Measurements from ENCODE around the gene SOBP.

Gene SOBP

DNA sequence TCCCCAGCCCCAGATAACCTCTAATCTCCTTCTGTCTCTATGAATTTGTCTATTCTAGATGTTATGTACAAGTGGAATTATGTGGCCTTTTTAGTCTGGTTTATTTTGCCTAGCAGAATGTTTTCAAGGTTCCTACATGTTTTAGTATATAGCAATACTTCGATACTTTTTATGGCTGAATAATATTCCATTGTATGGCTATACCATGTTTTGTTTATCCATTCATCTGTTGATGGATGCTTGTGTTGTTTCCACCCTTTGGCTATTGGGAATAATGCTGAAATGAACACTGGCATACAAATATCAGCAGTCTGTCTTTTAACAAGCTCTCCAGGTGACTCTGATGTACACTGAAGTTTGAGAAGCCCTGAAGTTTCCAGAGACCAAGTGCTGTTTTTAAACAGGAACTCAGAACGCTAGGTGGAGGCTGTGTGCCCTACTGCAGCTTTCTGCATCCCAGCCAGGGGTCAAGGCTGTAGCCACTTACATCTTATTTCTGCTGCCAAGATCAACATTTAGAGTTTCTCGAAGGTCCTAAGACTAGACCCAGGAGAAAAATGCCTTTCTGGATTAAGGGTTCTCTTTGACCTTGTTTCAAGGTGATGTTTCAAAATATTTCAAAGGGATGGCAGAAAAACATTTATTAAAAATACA is 123.0 kb downstream of the SOBP start:
- no peak for DNase-seq (ENCODE audit: low read depth in 1 of 2, low spot score in 1 of 2)

DNA sequence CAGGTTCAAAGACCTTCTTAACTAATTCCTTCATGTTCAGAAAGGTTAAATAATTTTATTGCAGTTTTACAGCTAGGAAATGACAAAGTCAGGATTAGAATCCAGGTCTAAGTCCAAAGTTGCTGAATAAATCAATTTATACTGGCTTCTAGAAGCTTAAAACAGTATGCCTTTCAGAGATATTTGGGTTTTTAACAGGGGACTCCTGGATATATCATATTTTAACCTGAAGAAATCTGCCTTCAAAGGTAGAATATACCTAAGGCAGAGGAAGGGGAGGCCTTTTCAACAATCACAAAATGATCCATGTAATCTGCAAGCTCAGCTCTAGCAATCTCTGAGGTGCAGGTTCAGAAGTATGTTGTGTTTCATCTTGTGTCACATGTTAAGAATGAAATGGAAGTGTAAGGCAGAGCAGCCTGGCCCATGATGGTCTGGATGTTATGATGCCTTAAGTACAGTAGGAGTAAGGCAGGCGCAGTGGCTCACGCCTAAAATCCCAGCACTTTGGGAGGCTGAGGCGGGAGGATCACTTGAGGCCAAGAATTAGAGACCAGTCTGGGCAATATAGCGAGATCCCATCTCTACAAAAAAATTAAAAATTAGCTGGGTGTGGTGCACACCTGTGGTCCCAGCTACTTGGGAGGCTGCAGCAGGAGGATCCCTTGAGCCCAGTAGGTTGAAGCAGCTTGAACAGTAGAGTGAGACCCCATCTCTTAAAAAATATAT is 123.9 kb downstream of the SOBP start:
- DNase-seq (ENCODE audit: low read depth in 1 of 2, low spot score in 1 of 2): no peak

- DNase-seq (ENCODE audit: low read depth in 1 of 2, low spot score in 1 of 2): no peak
Measured at GRCh38 chr6:107614828-107615227, 124.9 kb downstream of the SOBP start.

GRCh38 chr6:107616775-107617174 is 126.9 kb downstream of the SOBP start:
- no peak for DNase-seq (ENCODE audit: low read depth in 1 of 2, low spot score in 1 of 2)

DNA sequence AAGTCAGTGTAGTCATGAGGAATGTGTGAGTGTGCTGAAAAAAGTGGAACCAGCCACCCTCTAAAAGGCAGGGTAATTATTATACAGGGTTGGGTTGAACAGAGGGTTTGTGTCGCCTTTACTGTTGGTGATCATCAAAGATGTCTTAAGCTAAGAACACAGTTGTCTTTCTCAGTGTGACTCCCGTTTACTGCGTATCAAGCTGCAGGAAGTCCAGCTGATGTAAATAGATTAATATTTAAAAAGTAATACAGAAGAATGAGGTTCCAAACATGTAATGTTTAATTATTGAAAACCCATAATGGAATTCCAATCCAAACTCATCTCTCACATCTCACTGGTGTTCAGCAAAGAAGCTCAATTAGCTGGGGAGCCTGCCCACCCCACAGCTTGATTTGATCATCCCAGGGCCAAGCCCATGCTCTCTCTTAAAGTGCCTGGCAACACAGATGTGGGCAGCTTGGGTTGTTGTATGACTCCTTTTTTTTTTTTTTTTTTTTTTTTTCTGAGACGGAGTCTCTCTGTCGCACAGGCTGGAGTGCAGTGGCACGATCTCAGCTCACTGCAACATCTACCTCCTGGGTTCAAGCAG is 127.5 kb downstream of the SOBP start:
- no peak for DNase-seq (ENCODE audit: low read depth in 1 of 2, low spot score in 1 of 2)

DNA sequence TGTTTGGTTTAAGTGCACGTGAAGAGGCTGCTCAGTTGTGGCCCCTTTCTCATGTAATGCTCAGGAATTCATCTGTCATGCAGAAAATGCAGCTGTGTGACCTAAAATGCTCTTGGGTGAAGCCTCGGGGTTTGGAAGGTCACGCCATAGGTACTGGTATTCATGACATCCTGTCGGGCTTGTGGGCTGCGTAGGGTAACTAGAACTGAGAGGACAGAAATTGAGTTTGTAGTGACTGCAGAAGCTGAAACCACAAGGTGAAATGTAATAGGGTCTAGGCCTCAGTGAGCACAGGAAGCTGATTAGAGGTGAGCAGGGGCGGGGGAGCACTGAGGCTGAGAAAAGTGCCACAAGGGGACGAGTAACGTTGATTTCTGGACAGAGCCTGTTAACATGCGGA is 128.8 kb downstream of the SOBP start:
- DNase-seq (ENCODE audit: low read depth in 1 of 2, low spot score in 1 of 2): no peak

- DNase-seq (ENCODE audit: low read depth in 1 of 2, low spot score in 1 of 2): no peak
Measured at GRCh38 chr6:107620732-107621131, 130.8 kb downstream of the SOBP start.

DNA sequence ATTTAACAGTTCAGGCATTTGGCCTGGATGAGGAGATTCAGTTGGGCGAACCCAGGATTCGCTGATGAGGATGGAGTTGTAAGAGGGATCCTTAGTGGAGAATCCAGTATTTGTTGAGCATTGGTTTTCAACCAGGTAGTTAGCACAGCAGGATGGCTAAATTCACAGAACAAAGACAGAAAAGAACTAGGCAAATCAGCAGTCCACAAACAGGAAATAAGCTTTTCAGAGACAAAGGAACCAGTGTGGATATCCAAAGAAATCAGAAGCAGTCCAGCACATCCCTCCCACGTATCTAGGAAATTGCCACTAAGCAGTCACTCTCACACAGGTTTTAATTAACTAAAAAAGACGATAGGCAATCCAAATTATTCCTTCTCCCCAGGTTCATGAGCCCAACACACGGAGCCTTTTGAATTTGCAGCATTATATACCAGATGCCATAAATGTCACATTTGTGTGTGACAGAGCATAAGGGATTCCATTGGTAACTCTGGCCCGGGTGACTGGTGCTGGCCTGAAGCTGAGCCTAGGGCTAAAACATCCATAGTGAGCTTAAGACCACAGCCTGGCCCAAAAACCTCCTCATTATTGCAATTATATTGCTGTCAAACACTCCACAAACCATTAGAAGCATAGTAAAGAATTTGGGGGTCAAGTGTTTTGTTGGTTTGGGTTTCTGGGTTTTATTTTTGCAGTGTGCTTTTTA is 131.5 kb downstream of the SOBP start:
- DNase-seq (ENCODE audit: low read depth in 1 of 2, low spot score in 1 of 2): no peak

- DNase-seq (ENCODE audit: low read depth in 1 of 2, low spot score in 1 of 2): no peak
Measured at GRCh38 chr6:107622269-107622668, 132.4 kb downstream of the SOBP start.

- DNase-seq (ENCODE audit: low read depth in 1 of 2, low spot score in 1 of 2): no peak
Measured at GRCh38 chr6:107624050-107624449, 134.1 kb downstream of the SOBP start.

DNA sequence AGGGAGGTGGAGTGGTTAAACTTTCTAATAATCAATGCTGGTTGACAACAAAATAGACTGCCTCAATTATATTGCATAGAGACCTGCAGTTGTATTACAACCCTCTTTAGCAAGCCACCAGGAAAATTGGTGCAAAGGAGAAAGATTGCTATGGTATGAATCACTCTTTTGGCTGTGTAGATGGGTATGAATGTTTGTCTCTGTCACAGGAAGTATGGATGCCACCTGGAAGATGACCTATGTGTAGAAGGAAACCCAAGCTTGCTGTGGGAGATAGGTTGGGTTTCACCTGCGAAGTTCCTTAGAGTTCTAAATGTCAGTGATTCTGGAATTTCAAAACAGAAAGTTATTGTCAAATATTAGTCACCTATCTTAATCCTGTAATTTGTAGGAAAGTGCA is 134.6 kb downstream of the SOBP start:
- no peak for DNase-seq (ENCODE audit: low read depth in 1 of 2, low spot score in 1 of 2)

GRCh38 chr6:107625264-107625663 is 135.3 kb downstream of the SOBP start:
- DNase-seq (ENCODE audit: low read depth in 1 of 2, low spot score in 1 of 2): no peak

DNA sequence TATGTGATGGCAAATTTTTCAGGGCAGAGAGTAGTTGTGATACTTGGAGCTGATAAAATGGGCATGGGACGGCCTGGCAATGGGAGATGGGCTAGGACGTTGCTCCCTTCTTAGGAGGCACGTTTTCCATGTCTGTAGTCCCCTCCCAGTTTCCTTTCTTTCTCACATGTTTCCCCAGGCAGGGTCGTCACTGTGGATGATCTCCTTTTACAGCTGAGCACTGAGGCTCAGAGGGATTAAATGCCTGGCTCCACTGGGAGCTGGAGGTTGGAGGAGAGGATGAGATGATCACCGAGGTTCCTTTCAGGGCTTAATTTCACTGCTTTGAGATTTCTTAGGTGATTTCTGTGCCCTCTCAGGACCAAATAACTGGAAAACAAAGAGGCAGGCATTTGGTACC is 136.7 kb downstream of the SOBP start:
- no peak for DNase-seq (ENCODE audit: low read depth in 1 of 2, low spot score in 1 of 2)

- DNase-seq (ENCODE audit: low read depth in 1 of 2, low spot score in 1 of 2): no peak
Measured at GRCh38 chr6:107627969-107628368, 138.1 kb downstream of the SOBP start.

- no peak for DNase-seq (ENCODE audit: low read depth in 1 of 2, low spot score in 1 of 2)
Measured at GRCh38 chr6:107628878-107629277, 139.0 kb downstream of the SOBP start.

DNA sequence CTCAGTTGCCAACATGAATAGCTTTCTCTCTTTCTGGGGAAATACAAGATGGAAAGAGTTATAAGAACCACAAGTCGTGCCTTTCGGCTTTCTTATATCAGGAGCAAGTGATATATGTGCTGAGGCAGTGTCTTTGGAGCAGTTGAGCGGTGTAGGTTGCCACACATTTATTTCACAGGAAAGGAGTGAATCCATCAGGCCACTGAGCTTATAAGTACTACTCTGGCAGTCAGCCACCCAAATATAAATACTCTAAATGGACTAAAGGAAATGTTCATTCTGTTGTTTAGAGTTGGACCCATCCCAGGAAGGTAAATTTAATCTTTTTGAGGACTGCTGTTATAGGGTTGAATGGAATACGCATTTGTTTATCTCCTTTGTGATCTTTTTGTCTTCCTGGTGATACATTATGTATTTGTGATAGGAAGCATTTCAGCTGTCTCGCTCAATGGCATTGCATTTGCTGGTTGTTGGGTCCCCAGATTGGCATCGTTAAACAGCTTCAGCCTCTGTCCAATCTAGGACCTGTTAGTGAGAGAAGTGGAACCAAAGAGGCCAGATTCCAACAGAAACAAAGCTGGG is 139.7 kb downstream of the SOBP start:
- no peak for DNase-seq (ENCODE audit: low read depth in 1 of 2, low spot score in 1 of 2)

DNA sequence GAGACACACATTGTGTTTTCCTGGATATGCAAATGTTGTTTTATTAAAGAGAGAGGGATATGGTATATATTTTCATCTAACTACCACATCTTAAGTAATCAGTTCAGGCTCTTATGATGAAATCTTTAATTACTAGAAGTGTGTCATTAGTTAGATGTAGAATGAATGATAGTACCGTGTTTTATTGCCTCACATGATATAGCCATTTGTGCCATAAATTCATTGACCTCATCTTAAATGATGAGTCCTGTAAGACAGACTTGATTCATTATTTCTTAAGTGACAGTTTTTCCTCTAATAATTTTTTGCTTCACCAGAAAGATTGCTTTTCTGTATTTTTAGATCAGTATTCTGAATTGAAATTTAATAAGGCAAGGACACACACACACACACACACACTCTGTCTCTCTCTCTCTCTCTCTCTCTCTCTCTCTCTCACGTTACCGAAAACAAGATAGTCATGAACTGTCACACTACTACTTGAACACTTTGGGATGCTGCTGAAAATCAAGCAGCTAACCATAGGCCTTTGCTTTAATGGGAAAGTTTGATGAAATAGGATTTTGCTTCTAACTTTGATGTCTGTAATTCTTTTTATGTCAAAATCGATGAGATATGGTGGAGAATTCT is 140.5 kb downstream of the SOBP start:
- DNase-seq (ENCODE audit: low read depth in 1 of 2, low spot score in 1 of 2): no peak

- no peak for DNase-seq (ENCODE audit: low read depth in 1 of 2, low spot score in 1 of 2)
Measured at GRCh38 chr6:107632381-107633136, 142.6 kb downstream of the SOBP start.

- DNase-seq (ENCODE audit: low read depth in 1 of 2, low spot score in 1 of 2): no peak
Measured at GRCh38 chr6:107633680-107634323, 143.9 kb downstream of the SOBP start.
